HepG2 (cell line): Measurements from ENCODE around the gene ATPAF2. TPM values are rescaled to one million over a fixed set of nuclear protein-coding genes. Genes with fewer than 3 reads are reported as not detected.

Experiments
- ATAC-seq: fragments of 200-7000 bp; cut with Tn5 transposase; 3 replicates; pipeline ENCODE4 v1.9.1; 2020; ENCODE audit warnings: mild to moderate bottlenecking, moderate library complexity
- BruUV-seq: library from RNA; stranded (reverse); fragments of 400-500 nt; replicated peaks from 2 replicates; lab custom pipeline; 2021; lab: Mats Ljungman, UMichigan
- CTCF ChIA-PET: fragments of 300-600 bp; formaldehyde crosslinking; extraction: SDS; loops from one replicate; lab custom pipeline; 2021; ENCODE audit warnings: low total read pairs, inconsistent platforms, low intra/inter-chr PET ratio; lab: Yijun Ruan, JAX
- POLR2A ChIA-PET: fragments of 350-600 bp; sonication (Branson Sonifier 250); formaldehyde crosslinking; loops from one replicate; lab custom pipeline; 2020; ENCODE audit warnings: antibody characterized with exemption, inconsistent platforms; lab: Yijun Ruan, JAX
- DNase-seq: peaks from one replicate; pipeline ENCODE4 v3.0.0-alpha.2; 2015; ENCODE audit warnings: low spot score
- FAIRE-seq: peaks from 3 replicates; lab custom pipeline; 2011; peaks lifted over from hg19 to GRCh38; lab: Jason Lieb, UNC
- H2AFZ ChIP-seq: one replicate; pipeline ENCODE4 v1.6.1; 2011; ENCODE audit warnings: low read length, inconsistent platforms
- H3K27ac ChIP-seq: fragments of 300-600 bp; 3 replicates; pipeline ENCODE4 v1.8.0; 2011; ENCODE audit warnings: mixed run types, mild to moderate bottlenecking, mixed read lengths, low read length, inconsistent platforms; ENCODE audit not compliant: insufficient read depth; ENCODE audit errors: extremely low read length
- H3K27me3 ChIP-seq, 2 experiments: fragments of 200-600 bp in 1 of 2; 2 replicates in 1 of 2; 3 replicates in 1 of 2; pipeline versions ENCODE4 v1.6.0 to v1.8.0; 2011; ENCODE audit warnings: low read length in 2 of 2, mild to moderate bottlenecking in 2 of 2, moderate library complexity in 2 of 2, inconsistent platforms in 1 of 2; ENCODE audit not compliant: insufficient read depth in 2 of 2, control insufficient read depth in 1 of 2
- H3K36me3 ChIP-seq, 2 experiments: fragments of 200-600 bp in 1 of 2; replicated peaks in 1 of 2; 2 replicates in 1 of 2; 3 replicates in 1 of 2; pipeline versions ENCODE4 v1.5.1 to v1.8.0; 2011; ENCODE audit warnings: low read length in 2 of 2, inconsistent platforms in 1 of 2; ENCODE audit not compliant: insufficient read depth in 2 of 2, control insufficient read depth in 1 of 2
- H3K4me1 ChIP-seq: 2 replicates; pipeline ENCODE4 v1.5.1; 2012; ENCODE audit warnings: low read length, inconsistent platforms; ENCODE audit not compliant: insufficient read depth
- H3K4me2 ChIP-seq: 2 replicates; pipeline ENCODE4 v1.6.0; 2011; ENCODE audit warnings: low read depth, low read length, inconsistent platforms
- H3K4me3 ChIP-seq, 3 experiments: fragments of 200-600 bp in 1 of 3; sonication (generic), shearing (Covaris generic) in 1 of 3; replicated peaks in 1 of 3; 2 replicates each; pipeline ENCODE4 v1.5.1; 2011 to 2016; ENCODE audit warnings: low read length in 3 of 3, inconsistent platforms in 2 of 3, low read depth in 2 of 3, mild to moderate bottlenecking in 2 of 3, control low read depth in 1 of 3, mixed read lengths in 1 of 3; ENCODE audit not compliant: insufficient read depth in 1 of 3
- H3K79me2 ChIP-seq: one replicate; pipeline ENCODE4 v1.6.1; 2011; ENCODE audit warnings: low read length, inconsistent platforms; ENCODE audit not compliant: insufficient read depth
- H3K9ac ChIP-seq: 2 replicates; pipeline ENCODE4 v1.6.0; 2011; ENCODE audit warnings: mild to moderate bottlenecking, low read depth, low read length, inconsistent platforms; ENCODE audit not compliant: insufficient read depth
- H3K9me3 ChIP-seq: 2 replicates; pipeline ENCODE4 v1.5.1; 2012; ENCODE audit warnings: mild to moderate bottlenecking, low read length
- H4K20me1 ChIP-seq: 2 replicates; pipeline ENCODE4 v1.6.0; 2011; ENCODE audit warnings: inconsistent platforms, mild to moderate bottlenecking, low read length, moderate library complexity; ENCODE audit not compliant: insufficient read depth
- BRD4 ChIP-seq: sonication (generic); formaldehyde crosslinking; IDR thresholded peaks from 2 replicates; pipeline ENCODE4 v1.4.0; 2020; ENCODE audit warnings: missing genetic modification reagents
- ELF1 ChIP-seq: sonication (generic); formaldehyde crosslinking; IDR thresholded peaks from 2 replicates; pipeline ENCODE4 v1.4.0; 2020; ENCODE audit warnings: missing genetic modification reagents
- GFI1 ChIP-seq: sonication (generic); formaldehyde crosslinking; IDR thresholded peaks from 2 replicates; pipeline ENCODE4 v1.5.0; 2020; ENCODE audit warnings: missing genetic modification reagents, mild to moderate bottlenecking, borderline replicate concordance
- GLI4 ChIP-seq: sonication (generic); formaldehyde crosslinking; IDR thresholded peaks from 2 replicates; pipeline ENCODE4 v1.5.1; 2020; ENCODE audit warnings: missing genetic modification reagents, mild to moderate bottlenecking, moderate library complexity, borderline replicate concordance
- HMG20A ChIP-seq: IDR thresholded peaks from 2 replicates; pipeline ENCODE4 v1.6.1; 2016; ENCODE audit warnings: borderline replicate concordance
- HNF4G ChIP-seq, 2 experiments: sonication (generic) in 1 of 2; formaldehyde crosslinking in 1 of 2; IDR thresholded peaks; 2 replicates each; pipeline versions ENCODE4 v1.4.0 to v1.6.1; 2011 to 2020; ENCODE audit warnings: borderline replicate concordance in 2 of 2, low read depth in 2 of 2, mild to moderate bottlenecking in 2 of 2, low read length in 1 of 2, missing genetic modification reagents in 1 of 2, moderate library complexity in 1 of 2
- JUND ChIP-seq: sonication (generic); formaldehyde crosslinking; IDR thresholded peaks from 2 replicates; pipeline ENCODE4 v1.8.0; 2022; ENCODE audit warnings: mild to moderate bottlenecking, missing genetic modification reagents
- KDM6A ChIP-seq: IDR thresholded peaks from 2 replicates; pipeline ENCODE4 v1.6.1; 2016; ENCODE audit warnings: low read depth
- MEIS1 ChIP-seq: sonication (generic); formaldehyde crosslinking; IDR thresholded peaks from 2 replicates; pipeline ENCODE4 v1.9.0; 2021; ENCODE audit warnings: mild to moderate bottlenecking, missing genetic modification reagents, moderate library complexity, borderline replicate concordance
- PHF20 ChIP-seq: sonication (generic); formaldehyde crosslinking; IDR thresholded peaks from 2 replicates; pipeline ENCODE4 v1.5.0; 2020; ENCODE audit warnings: mild to moderate bottlenecking, missing genetic modification reagents
- PRMT3 ChIP-seq: sonication (generic); formaldehyde crosslinking; IDR thresholded peaks from 2 replicates; pipeline ENCODE4 v1.8.1; 2022; ENCODE audit warnings: low read depth, mild to moderate bottlenecking, moderate library complexity, missing genetic modification reagents, borderline replicate concordance
- RAD21 ChIP-seq: fragments of 450-650 bp; formaldehyde crosslinking; IDR thresholded peaks from 2 replicates; pipeline ENCODE4 v1.5.0; 2020; ENCODE audit warnings: mild to moderate bottlenecking
- SMAD9 ChIP-seq: sonication (generic); formaldehyde crosslinking; IDR thresholded peaks from 2 replicates; pipeline ENCODE4 v1.5.1; 2020; ENCODE audit warnings: mild to moderate bottlenecking, missing genetic modification reagents
- SNAPC2 ChIP-seq: sonication (generic); formaldehyde crosslinking; IDR thresholded peaks from 2 replicates; pipeline ENCODE4 v1.8.1; 2022; ENCODE audit warnings: mild to moderate bottlenecking, missing genetic modification reagents
- ZNF878 ChIP-seq: sonication (generic); formaldehyde crosslinking; IDR thresholded peaks from 2 replicates; pipeline ENCODE4 v1.8.1; 2023; ENCODE audit warnings: mild to moderate bottlenecking, missing genetic modification reagents, moderate library complexity
- ZSCAN9 ChIP-seq: IDR thresholded peaks from 2 replicates; pipeline ENCODE4 v1.6.1; 2016; ENCODE audit warnings: borderline replicate concordance
- WGBS: methylation state at CpG from one replicate; pipeline ENCODE4 v1.1.6; 2017; ENCODE audit warnings: low lambda C conversion rate; 5-methylcytosine and 5-hydroxymethylcytosine counted together
- in situ Hi-C: cut with HindIII; loops from 2 replicates; pipeline ENCODE4 v1.10.0; 2017; ENCODE audit warnings: low pct_unique_long_range_greater_than_20kb; ENCODE audit not compliant: extremely low pct_ligation_motif_present
- intact Hi-C: fragments of 100-400 bp; cut with micrococcal nuclease; formaldehyde crosslinking; loops from one replicate; pipeline ENCODE4 v1.10.0; 2022; ENCODE audit not compliant: unreplicated experiment
- polyA plus RNA-seq, 8 experiments: library from polyadenylated mRNA; depleted of rRNA in 3 of 8; stranded (reverse) in 7 of 8; unstranded in 1 of 8; fragments of >200 nt; fragmentation: Illumina TruSeq in 4 of 8; extraction: Trizol in 4 of 8; gene quantifications; 2 replicates each; pipeline versions ENCODE4 v1.2.1 to v1.2.3, GENCODE V29; 2011 to 2016; ENCODE audit warnings: low read depth in 4 of 8, missing spikeins in 1 of 8, mixed read lengths in 1 of 8; ENCODE audit not compliant: insufficient read depth in 1 of 8
- total RNA-seq, 5 experiments: library from RNA; depleted of rRNA; stranded (reverse); fragments of >200 nt; fragmentation: Illumina TruSeq; extraction: Trizol; gene quantifications; 2 replicates each; pipeline ENCODE4 v1.2.3, GENCODE V29; 2016; ENCODE audit warnings: low read depth in 1 of 5
- TF ChIP-seq, protein P1 (sequence below): IDR thresholded peaks from 2 replicates; pipeline ENCODE4 v1.6.1; 2016; ENCODE audit warnings: mild to moderate bottlenecking

ATPAF2 gene
- total and polyA plus RNA-seq, 2 of the 13 experiments (the other 11 are each of a cell fraction or from before 2014, with no cell fraction given): 15.0 to 16.5 TPM

GRCh38 chr17:18069101-18069500, 30.1 kb upstream of the ATPAF2 start:
- no peak overlapping the region for H3K9ac ChIP-seq
- peaks cover 23% of the 10 kb centered on the region for H3K4me1 ChIP-seq
- TF ChIP-seq KDM6A (no peak), ZSCAN9 (no peak), PHF20 (CRISPR knock-in tag) (no peak), ELF1 (no peak), ZNF878 (CRISPR knock-in tag) (no peak), MEIS1 (CRISPR knock-in tag) (no peak), JUND (CRISPR knock-in tag) (no peak), HMG20A (CRISPR knock-in tag) (no peak)
- TF ChIP-seq, protein P1, sequence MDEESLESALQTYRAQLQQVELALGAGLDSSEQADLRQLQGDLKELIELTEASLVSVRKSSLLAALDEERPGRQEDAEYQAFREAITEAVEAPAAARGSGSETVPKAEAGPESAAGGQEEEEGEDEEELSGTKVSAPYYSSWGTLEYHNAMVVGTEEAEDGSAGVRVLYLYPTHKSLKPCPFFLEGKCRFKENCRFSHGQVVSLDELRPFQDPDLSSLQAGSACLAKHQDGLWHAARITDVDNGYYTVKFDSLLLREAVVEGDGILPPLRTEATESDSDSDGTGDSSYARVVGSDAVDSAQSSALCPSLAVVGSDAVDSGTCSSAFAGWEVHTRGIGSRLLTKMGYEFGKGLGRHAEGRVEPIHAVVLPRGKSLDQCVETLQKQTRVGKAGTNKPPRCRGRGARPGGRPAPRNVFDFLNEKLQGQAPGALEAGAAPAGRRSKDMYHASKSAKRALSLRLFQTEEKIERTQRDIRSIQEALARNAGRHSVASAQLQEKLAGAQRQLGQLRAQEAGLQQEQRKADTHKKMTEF (CRISPR knock-in tag): no peak
- FAIRE-seq (no peak), DNase-seq (no peak), ATAC-seq (no peak)
- no peaks in the 10 kb centered on the region for H3K79me2 ChIP-seq
- no peaks in the 10 kb centered on the region for H3K27me3 ChIP-seq
- H3K36me3 ChIP-seq: peaks cover 5 to 16% of the 10 kb centered on the region in 2 experiments; a peak in 4 of 5 replicates
- ChIA-PET POLR2A (no interaction called here), CTCF (no interaction called here)
- no peaks in the 10 kb centered on the region for H4K20me1 ChIP-seq
- in situ Hi-C loops: no loop called here
- no peaks in the 10 kb centered on the region for H3K9me3 ChIP-seq
- no peak overlapping the region for H3K4me3 ChIP-seq
- WGBS: 89% methylated on average over 2 of the region's 2 CpGs
- no peak overlapping the region for H3K27ac ChIP-seq
- no peak overlapping the region for H2AFZ ChIP-seq
- no TSS peak for BruUV-seq
- no peak overlapping the region for H3K4me2 ChIP-seq
- intact Hi-C loops: no loop called here

- WGBS: 93% methylated on average over 4 of the region's 4 CpGs
- in situ Hi-C loops (no loop called here), intact Hi-C loops (no loop called here)
- Histone ChIP-seq H3K36me3 (peaks cover 9 to 27% of the 10 kb centered on the region in 2 experiments), H3K79me2 (no peaks in the 10 kb centered on the region), H3K27me3 (no peaks in the 10 kb centered on the region), H3K4me3 (no peak overlapping the region), H2AFZ (no peak overlapping the region), H3K9me3 (no peaks in the 10 kb centered on the region), H3K9ac (no peak overlapping the region), H3K4me2 (no peak overlapping the region), H4K20me1 (no peaks in the 10 kb centered on the region), H3K4me1 (peaks cover 21% of the 10 kb centered on the region), H3K27ac (no peak overlapping the region)
- TSS peak; percentile 43 for BruUV-seq
- ChIA-PET POLR2A (no interaction called here), CTCF (no interaction called here)
- no peak for ATAC-seq
- FAIRE-seq: no peak
- no peak for TF ChIP-seq SNAPC2
- TF ChIP-seq SMAD9 (CRISPR knock-in tag): no peak
- no peak for TF ChIP-seq HNF4G (IDR thresholded peaks at IDR 0.05; ENCODE audit: borderline replicate concordance, low read depth, low read length)
- no peak for TF ChIP-seq HNF4G (CRISPR knock-in tag; IDR thresholded peaks at IDR 0.05; ENCODE audit: borderline replicate concordance, low read depth)
- TF ChIP-seq PRMT3: no peak
- no peak for TF ChIP-seq GFI1 (CRISPR knock-in tag)
- no peak for TF ChIP-seq RAD21
- TF ChIP-seq GLI4: no peak
- no peak for TF ChIP-seq BRD4 (CRISPR knock-in tag)
- no peak for DNase-seq
These were observed 27.9 kb upstream of the ATPAF2 start for GRCh38 chr17:18066866-18067265.
